H9 (cell line): ENCODE data around the gene DUSP7. TPM values are rescaled to one million over a fixed set of nuclear protein-coding genes. Genes with fewer than 3 reads are reported as not detected.

Experiments
- DNase-seq: peaks from one replicate; pipeline ENCODE4 v3.0.0-alpha.2; 2017
- H2AFZ ChIP-seq: one replicate; pipeline ENCODE4 v1.6.1; 2013; ENCODE audit warnings: mild to moderate bottlenecking, low read length, control low read depth, moderate library complexity
- H2AK5ac ChIP-seq: 2 replicates; pipeline ENCODE4 v1.6.1; 2013; ENCODE audit warnings: low read length, control low read depth, mixed read lengths; ENCODE audit not compliant: insufficient read length
- H2BK120ac ChIP-seq: one replicate; pipeline ENCODE4 v1.6.1; 2013; ENCODE audit warnings: low read depth, mild to moderate bottlenecking, low read length, control low read depth, inconsistent platforms; ENCODE audit not compliant: poor library complexity, severe bottlenecking
- H2BK12ac ChIP-seq: 2 replicates; pipeline ENCODE4 v1.6.1; 2013; ENCODE audit warnings: low read length, control low read depth, mixed read lengths, low read depth; ENCODE audit not compliant: insufficient read length
- H2BK15ac ChIP-seq: 2 replicates; pipeline ENCODE4 v1.6.1; 2013; ENCODE audit warnings: low read depth, low read length, control low read depth
- H2BK20ac ChIP-seq: one replicate; pipeline ENCODE4 v1.6.1; 2013; ENCODE audit warnings: low read depth, mild to moderate bottlenecking, low read length, control low read depth, inconsistent platforms; ENCODE audit not compliant: poor library complexity, severe bottlenecking
- H2BK5ac ChIP-seq: 2 replicates; pipeline ENCODE4 v1.6.1; 2013; ENCODE audit warnings: low read length, control low read depth, mixed read lengths; ENCODE audit not compliant: insufficient read length
- H3K14ac ChIP-seq: 2 replicates; pipeline ENCODE4 v1.6.1; 2013; ENCODE audit warnings: low read length, control low read depth; ENCODE audit not compliant: insufficient read depth
- H3K18ac ChIP-seq: 2 replicates; pipeline ENCODE4 v1.6.1; 2013; ENCODE audit warnings: low read depth, mild to moderate bottlenecking, mixed read lengths, low read length, control low read depth; ENCODE audit not compliant: insufficient read length
- H3K23ac ChIP-seq: 2 replicates; pipeline ENCODE4 v1.6.1; 2013; ENCODE audit warnings: low read length, control low read depth, mixed read lengths, low read depth; ENCODE audit not compliant: insufficient read length
- H3K23me2 ChIP-seq: 2 replicates; pipeline ENCODE4 v1.6.1; 2013; ENCODE audit warnings: low read depth, mild to moderate bottlenecking, mixed read lengths, low read length, control low read depth; ENCODE audit not compliant: insufficient read length, poor library complexity, severe bottlenecking
- H3K27ac ChIP-seq: 2 replicates; pipeline ENCODE4 v1.5.1; 2013; ENCODE audit warnings: low read length, control low read depth, mixed read lengths, low read depth; ENCODE audit not compliant: insufficient read length
- H3K27me3 ChIP-seq: 2 replicates; pipeline ENCODE4 v1.6.1; 2013; ENCODE audit warnings: low read length, control low read depth, inconsistent platforms; ENCODE audit not compliant: insufficient read depth
- H3K4ac ChIP-seq: 2 replicates; pipeline ENCODE4 v1.6.1; 2013; ENCODE audit warnings: low read depth, mild to moderate bottlenecking, control low read depth, inconsistent platforms, low read length, moderate library complexity
- H3K4me1 ChIP-seq: 2 replicates; pipeline ENCODE4 v1.6.1; 2013; ENCODE audit warnings: low read length, control low read depth, inconsistent platforms; ENCODE audit not compliant: insufficient read depth
- H3K4me2 ChIP-seq: 2 replicates; pipeline ENCODE4 v1.6.1; 2013; ENCODE audit warnings: low read length, control low read depth, mixed read lengths; ENCODE audit not compliant: insufficient read length, insufficient read depth
- H3K56ac ChIP-seq: 2 replicates; pipeline ENCODE4 v1.6.1; 2013; ENCODE audit warnings: low read depth, mild to moderate bottlenecking, mixed read lengths, low read length, control low read depth; ENCODE audit not compliant: insufficient read length
- H3K79me1 ChIP-seq: 2 replicates; pipeline ENCODE4 v1.6.1; 2013; ENCODE audit warnings: low read depth, mild to moderate bottlenecking, moderate library complexity, low read length, control low read depth, inconsistent platforms; ENCODE audit not compliant: insufficient read depth, poor library complexity, severe bottlenecking
- H3K79me2 ChIP-seq: 2 replicates; pipeline ENCODE4 v1.6.1; 2013; ENCODE audit warnings: low read length, control low read depth, inconsistent platforms; ENCODE audit not compliant: insufficient read depth
- H3K9ac ChIP-seq: 2 replicates; pipeline ENCODE4 v1.6.1; 2013; ENCODE audit warnings: low read length, control low read depth, mixed read lengths; ENCODE audit not compliant: insufficient read length; ENCODE audit errors: extremely low read depth
- H3K9me3 ChIP-seq: one replicate; pipeline ENCODE4 v1.6.1; 2013; ENCODE audit warnings: low read depth, low read length, inconsistent platforms; ENCODE audit not compliant: control insufficient read depth
- H3T11ph ChIP-seq: one replicate; pipeline ENCODE4 v1.6.1; 2013; ENCODE audit warnings: mild to moderate bottlenecking, low read length, control low read depth, inconsistent platforms
- H4K20me1 ChIP-seq: one replicate; pipeline ENCODE4 v1.6.1; 2013; ENCODE audit not compliant: control insufficient read depth, insufficient read length, insufficient read depth
- H4K5ac ChIP-seq: 2 replicates; pipeline ENCODE4 v1.6.1; 2013; ENCODE audit warnings: low read depth, mild to moderate bottlenecking, mixed read lengths, low read length, control low read depth; ENCODE audit not compliant: insufficient read length
- H4K8ac ChIP-seq: replicated peaks from 2 replicates; pipeline ENCODE4 v1.6.1; 2013; ENCODE audit warnings: low read length, control low read depth, mixed read lengths, low read depth; ENCODE audit not compliant: insufficient read length
- H4K91ac ChIP-seq: 2 replicates; pipeline ENCODE4 v1.6.1; 2013; ENCODE audit warnings: low read depth, mild to moderate bottlenecking, moderate library complexity, mixed read lengths, low read length, control low read depth; ENCODE audit not compliant: insufficient read length
- H3K27ac Mint-ChIP-seq, 3 experiments: 2 replicates in 2 of 3; 3 replicates in 1 of 3; pipeline ENCODE4 v1.8.0; 2020 to 2021; ENCODE audit warnings: mixed read lengths in 3 of 3, mild to moderate bottlenecking in 1 of 3, moderate library complexity in 1 of 3
- H3K27me3 Mint-ChIP-seq: 2 replicates; pipeline ENCODE4 v1.8.0; 2021; ENCODE audit warnings: low read depth, mild to moderate bottlenecking, moderate library complexity, mixed read lengths
- H3K36me3 Mint-ChIP-seq, 3 experiments: 2 replicates in 2 of 3; 3 replicates in 1 of 3; pipeline ENCODE4 v1.8.0; 2020 to 2021; ENCODE audit warnings: low read depth in 3 of 3, mixed read lengths in 3 of 3; ENCODE audit not compliant: insufficient read depth in 1 of 3
- H3K4me1 Mint-ChIP-seq, 2 experiments: 2 replicates each; pipeline ENCODE4 v1.8.0; 2020; ENCODE audit warnings: mixed read lengths in 2 of 2
- H3K4me3 Mint-ChIP-seq, 2 experiments: 2 replicates in 1 of 2; 3 replicates in 1 of 2; pipeline ENCODE4 v1.8.0; 2020 to 2021; ENCODE audit warnings: mild to moderate bottlenecking in 2 of 2, mixed read lengths in 2 of 2, moderate library complexity in 1 of 2
- H3K9me3 Mint-ChIP-seq, 2 experiments: 2 replicates in 1 of 2; 3 replicates in 1 of 2; pipeline ENCODE4 v1.8.0; 2020; ENCODE audit warnings: mild to moderate bottlenecking in 2 of 2, mixed read lengths in 2 of 2, moderate library complexity in 1 of 2
- WGBS: extraction: QIAGEN DNeasy Blood & Tissue Kit; methylation state at CpG from one replicate; pipeline ENCODE4 v1.1.7; 2013; ENCODE audit warnings: missing lambda C conversion rate, low lambda C conversion rate, mixed read lengths; ENCODE audit not compliant: insufficient read length; ENCODE audit errors: extremely low coverage; 5-methylcytosine and 5-hydroxymethylcytosine counted together
- total RNA-seq: library from RNA; stranded (reverse); gene quantifications from 2 replicates; pipeline ENCODE4 v1.2.1, GENCODE V29; 2021
- TF ChIP-seq, protein P1 (sequence below): fragments of 200-600 bp; sonication (generic); conservative IDR thresholded peaks from 3 replicates; pipeline ENCODE4 v1.8.0; 2021; ENCODE audit warnings: antibody characterized with exemption, mild to moderate bottlenecking

Gene DUSP7
- total RNA-seq, 1 experiment from 2014 or later = 24.0 TPM

DNA sequence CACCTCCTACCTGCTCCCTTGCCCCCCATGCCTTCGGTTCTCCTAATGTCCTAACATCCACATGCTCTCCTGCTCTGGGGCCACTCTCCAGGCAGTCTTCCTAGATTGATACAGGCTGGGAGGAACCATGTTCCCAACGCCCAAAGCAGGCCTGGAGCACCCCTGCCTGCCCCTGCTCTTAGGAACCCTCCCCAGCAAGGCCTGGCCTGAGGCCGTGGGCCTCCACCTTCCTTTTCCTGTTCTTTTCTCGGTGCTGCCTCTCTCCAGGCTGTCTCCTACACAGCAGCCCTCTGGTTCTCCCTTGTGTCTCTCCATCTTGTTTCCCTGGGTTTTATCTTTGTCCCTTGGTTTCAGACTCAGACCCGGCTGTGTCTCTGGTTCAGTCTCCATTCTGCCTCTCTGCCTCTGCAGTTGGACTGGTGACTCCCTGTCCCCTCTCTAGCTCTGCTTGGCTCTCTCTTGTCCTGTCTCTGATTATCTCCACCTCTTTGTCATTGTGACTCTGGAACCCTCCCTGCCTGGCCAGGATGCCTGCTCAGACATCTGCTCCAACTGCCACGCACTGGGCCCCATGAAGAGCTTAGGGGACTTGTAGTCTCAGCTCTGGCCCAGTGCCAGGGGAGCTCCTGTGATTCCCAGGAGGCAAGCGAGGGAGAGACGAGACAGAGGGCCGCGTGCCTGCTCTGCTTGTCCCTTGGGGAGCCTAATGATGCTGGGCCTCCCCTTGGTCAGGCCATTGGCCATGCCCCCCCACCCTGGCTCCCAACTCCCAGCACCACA, 34.7 kb downstream of the DUSP7 start:
- Histone ChIP-seq H3K27ac (no peak overlapping the region), H4K91ac (no peak overlapping the region), H2BK20ac (no peak overlapping the region), H2BK12ac (no peak overlapping the region), H3T11ph (no peak overlapping the region), H3K14ac (no peak overlapping the region; the same call in 1 of the 2 replicates), H4K8ac (no peak overlapping the region), H3K4ac (no peak overlapping the region), H3K9ac (no peak overlapping the region), H2BK5ac (no peak overlapping the region), H2AFZ (no peak overlapping the region), H3K18ac (no peak overlapping the region), H3K4me1 (peaks cover 4% of the 10 kb centered on the region; the same call in 1 of the 2 replicates), H3K79me2 (no peaks in the 10 kb centered on the region), H3K79me1 (no peaks in the 10 kb centered on the region), H4K20me1 (peaks cover 5% of the 10 kb centered on the region), H2BK120ac (no peak overlapping the region), H2BK15ac (no peak overlapping the region), H3K27me3 (no peaks in the 10 kb centered on the region), H3K4me2 (no peak overlapping the region), H3K9me3 (no peaks in the 10 kb centered on the region), H3K23me2 (no peaks in the 10 kb centered on the region), H3K23ac (no peak overlapping the region), H3K56ac (no peak overlapping the region), H4K5ac (no peak overlapping the region), H2AK5ac (no peak overlapping the region)
- WGBS = no CpG with 5 or more reads among the region's 10 CpGs
- Mint-ChIP-seq H3K27me3 (no peaks in the 10 kb centered on the region; the same call in none of the 2 replicates), H3K9me3 (no peaks in the 10 kb centered on the region), H3K27ac (peak overlapping the region in 1 of 3 experiments; percentile 26; a peak in 1 of 7 replicates), H3K4me1 (peaks cover 14 to 25% of the 10 kb centered on the region in 2 experiments), H3K4me3 (no peak overlapping the region), H3K36me3 (no peaks in the 10 kb centered on the region)
- DNase-seq = no peak
- TF ChIP-seq, protein P1, sequence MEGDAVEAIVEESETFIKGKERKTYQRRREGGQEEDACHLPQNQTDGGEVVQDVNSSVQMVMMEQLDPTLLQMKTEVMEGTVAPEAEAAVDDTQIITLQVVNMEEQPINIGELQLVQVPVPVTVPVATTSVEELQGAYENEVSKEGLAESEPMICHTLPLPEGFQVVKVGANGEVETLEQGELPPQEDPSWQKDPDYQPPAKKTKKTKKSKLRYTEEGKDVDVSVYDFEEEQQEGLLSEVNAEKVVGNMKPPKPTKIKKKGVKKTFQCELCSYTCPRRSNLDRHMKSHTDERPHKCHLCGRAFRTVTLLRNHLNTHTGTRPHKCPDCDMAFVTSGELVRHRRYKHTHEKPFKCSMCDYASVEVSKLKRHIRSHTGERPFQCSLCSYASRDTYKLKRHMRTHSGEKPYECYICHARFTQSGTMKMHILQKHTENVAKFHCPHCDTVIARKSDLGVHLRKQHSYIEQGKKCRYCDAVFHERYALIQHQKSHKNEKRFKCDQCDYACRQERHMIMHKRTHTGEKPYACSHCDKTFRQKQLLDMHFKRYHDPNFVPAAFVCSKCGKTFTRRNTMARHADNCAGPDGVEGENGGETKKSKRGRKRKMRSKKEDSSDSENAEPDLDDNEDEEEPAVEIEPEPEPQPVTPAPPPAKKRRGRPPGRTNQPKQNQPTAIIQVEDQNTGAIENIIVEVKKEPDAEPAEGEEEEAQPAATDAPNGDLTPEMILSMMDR = no peak
